GM19467 (cell line): ENCODE results near the gene DUSP9.

Experiments used
- ATAC-seq: cut with Tn5 transposase; IDR thresholded peaks from one replicate; pipeline ENCODE4 v1.9.1; 2021; ENCODE audit warnings: mild to moderate bottlenecking, moderate library complexity; ENCODE audit not compliant: unreplicated experiment

DUSP9 gene

DNA sequence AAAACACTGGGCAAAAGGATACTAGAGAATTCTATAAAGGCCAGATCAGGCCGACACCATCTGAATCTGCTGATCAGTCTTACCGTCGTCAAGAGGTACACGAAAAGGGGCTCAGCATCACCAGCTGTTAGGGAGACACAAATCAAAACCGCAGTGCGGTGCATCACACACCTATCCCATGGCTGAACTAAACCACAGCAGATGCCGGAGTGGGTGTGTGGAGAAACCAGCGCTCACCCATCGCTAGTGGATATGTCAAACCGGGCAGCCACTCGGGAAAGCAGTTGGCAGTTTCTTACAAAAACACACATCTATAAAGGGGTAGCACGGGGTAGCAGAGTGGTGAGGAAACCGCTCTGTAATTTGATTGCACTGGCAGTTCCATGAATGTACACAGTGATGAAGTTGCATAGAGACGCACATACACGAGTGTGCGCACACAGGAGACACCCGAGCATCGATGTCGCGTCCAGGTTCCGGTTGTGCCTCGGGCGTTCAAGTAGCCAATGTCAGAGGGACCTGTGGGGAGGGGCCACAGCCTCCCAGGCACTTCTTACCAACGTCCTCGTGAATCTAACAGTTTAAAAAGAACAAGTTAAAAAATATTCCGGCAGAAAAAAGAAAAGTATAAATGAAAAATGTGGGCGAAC is 24.9 kb upstream of the DUSP9 start:
- no peak for ATAC-seq

DNA sequence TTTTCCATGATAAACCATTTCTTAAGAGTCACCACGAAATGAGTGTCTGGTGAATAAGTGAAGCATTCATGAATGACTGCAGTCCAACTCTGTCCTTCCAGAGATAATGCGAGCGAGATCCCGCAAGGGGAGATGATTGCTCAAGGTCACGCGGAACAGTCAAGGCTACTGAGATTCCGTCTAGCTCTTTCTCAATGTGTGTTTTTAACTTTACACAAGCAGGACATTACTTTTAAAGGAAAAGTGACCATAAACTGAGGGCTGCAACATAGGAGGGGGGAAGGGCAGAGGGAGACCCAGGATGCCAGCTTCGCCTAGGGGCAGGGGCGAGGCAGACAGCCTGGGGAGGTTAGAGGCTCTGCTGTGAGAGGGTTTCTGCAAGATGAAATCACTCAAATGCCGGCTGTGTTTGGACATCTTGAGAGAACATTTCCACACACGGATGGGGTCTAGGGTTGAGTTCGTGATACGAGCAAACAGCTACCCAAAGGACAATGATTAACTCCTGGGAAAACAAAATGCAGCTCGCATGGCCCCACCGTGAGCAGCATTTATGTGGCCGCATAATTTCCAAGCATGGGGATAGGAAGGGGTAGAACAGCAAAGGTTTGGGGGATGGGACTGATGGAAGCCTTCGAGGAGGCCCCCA is 24.2 kb upstream of the DUSP9 start:
- ATAC-seq: no peak

DNA sequence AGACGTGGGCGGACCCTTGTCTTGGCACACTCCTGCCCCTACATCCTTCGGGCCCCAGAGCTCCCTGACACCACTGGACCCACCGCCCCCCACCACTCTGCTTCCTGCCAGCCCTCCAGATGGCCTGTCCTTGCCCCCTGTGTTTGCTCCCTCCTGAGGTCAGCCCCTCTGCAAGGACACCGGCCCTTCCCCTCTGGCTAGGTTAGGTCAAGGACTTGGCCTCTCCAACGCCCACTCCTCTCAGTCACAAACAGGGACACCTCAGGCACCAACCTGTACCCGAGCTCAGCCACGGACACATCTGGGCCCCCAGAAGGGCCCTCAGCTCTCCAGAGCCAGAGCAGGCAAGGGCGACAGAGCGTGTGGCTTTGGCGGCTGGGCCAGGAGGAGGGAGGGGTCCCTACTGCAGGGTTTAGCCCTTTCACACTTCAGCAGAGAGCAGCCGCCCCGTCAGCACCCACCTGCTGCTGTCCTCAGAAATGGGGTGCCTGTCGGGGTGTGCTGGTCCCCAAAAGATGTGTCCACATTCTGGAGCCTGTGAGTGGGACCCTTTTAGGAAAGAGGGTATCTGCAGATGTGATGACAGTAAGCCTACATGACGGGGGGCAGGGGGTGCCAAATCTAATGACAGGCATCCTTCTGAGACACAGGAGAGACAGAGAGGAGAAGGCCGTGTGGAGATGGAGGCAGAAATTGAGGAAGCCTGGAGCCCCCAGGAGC is 23.5 kb upstream of the DUSP9 start:
- no peak for ATAC-seq

DNA sequence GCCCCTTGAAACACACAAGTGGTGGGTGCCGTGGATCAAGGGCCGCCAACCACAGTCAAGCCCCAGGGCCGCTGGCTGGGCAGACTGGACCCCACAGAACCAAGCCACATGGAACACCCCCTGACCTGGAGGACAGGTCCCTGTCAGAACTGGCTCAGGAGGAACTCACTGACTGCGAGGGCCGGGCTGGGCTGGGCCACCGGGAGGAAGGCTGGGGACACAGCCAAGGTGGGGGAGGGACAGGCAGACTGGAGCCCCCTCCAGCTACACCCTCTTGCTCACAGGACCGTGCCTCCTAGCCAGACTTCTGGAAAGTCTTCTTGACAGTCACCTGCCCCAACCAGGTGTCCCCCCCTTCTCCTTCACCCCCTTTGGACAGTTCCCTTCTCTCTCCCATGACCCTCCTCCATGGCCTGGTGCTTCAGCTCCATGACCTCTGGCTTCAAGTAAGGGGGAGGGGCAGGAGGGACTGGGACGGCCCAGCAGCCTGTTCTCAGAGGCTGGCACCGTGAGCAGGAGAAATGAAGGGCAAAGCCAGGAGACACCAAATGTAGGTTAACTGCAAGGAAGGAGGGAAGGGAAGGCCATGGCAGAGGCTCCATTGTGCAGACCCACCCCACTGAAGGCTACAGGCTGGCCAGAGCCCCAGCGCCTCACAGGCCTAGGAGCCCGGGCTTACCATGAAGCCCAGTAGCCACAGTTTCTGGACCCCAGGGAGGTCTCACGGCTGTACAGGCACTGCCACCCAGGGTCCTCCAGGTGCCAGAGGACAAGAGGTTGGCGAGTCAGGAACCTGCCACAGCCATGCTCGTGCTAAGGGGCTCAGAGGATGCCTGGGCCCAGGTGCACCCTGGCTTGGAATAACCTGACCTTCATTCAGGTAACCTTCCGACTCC is 22.6 kb upstream of the DUSP9 start:
- no peak for ATAC-seq

DNA sequence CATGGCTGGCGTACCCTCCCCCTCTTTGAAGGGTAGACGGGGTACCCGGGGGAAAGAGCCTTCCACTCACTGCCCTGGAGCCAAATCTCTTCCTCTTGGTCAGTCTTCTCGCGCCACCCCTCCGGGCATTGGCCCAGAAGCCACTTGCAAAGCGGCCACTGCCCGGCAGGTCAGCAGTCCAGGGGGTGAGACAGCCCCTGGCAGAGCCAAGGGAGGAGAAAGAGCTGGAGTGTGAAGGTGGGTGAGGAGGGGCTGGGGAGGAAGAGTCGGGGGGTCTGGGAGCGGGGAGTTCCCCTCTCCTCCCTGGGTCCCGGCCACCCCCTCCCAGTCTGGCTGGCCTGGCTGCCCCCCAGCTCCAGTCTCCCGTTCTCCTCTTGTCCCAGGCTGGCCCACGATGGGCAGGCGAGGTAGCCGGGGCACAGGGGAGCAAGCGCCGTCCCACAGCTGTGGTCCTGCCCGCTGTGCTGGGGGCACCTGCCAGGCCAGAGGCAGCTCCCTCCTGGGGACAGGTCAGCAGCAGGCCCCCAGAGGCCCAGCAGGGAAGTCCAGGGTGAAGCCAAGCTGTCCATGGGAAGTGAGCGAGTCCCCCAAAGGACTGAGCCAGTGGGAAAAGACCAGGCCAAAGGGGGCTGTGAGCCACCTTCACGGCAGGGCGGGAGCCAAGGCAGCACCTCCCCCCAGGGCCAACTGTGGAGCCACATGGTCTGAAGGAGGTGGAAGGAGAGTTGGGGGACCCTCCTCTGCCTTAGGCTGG is 21.6 kb upstream of the DUSP9 start:
- no peak for ATAC-seq

DNA sequence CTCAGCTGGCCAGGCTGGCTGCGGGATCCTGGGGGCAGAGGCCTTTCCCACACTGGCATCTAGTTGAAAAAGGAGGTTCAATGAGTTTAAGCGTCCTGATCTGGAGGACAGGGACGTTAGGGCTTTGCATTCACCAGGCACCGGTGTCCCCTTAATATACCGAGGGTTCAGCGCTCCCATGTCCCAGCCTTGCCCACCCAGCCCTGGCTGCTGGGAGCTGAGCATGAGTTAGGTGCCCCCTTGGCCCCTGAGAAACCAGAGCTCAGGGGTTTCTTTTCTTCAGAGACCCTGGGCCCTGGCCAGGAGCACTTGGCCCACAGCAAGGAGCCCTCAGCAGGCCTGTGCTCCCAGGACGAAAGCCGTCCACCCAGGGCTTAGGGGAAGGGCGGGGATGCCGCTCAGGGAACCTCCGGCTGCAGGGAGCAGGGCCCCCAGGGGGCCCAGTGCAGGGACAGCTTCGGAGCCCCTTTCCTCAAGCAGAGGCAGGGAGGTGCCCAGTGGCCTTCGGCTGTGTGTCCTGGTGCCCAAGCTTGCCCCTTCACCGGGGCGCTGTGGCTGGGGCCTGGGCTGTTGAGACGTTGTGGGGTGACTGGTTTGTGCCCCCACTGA is 20.9 kb upstream of the DUSP9 start:
- ATAC-seq: no peak

DNA sequence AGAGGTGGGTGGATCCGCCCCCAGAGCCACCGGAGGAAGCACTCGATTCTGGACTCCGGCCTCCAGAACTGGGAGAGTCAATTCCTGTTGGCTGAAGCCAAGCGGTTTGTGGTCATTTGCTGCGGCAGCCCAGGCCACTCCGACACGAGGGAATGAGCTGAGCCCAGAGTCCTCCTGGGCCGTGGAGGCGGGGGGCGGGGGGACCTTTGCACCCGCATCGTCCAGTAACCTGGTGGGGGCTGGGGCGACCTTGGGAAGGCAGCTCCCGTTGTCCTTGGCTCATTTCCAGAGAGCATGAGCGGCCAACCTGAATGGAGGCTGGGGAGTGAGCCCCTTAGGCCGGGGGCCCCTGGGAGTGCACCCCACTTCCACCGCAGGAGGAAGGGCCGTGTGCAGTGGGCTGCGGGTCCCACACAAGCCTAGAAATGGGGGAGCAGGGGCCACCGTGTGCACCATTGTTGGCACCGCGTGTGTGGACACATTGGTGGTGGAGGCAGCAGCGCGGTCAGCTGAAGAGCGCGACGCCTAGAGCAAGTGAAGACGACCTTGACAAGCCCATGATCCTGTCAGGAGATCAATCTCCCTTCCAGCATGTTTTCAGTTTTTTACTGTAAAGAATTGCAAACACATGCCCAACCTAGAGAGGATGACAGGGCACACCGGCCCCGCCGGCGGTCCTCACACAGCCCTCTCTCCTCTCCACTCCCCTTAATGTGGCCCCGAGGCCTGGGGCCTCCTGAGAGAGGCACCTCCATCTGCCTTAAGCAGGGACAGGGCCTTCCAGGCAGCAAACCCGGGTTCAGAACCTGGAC is 19.9 kb upstream of the DUSP9 start:
- ATAC-seq: no peak

DNA sequence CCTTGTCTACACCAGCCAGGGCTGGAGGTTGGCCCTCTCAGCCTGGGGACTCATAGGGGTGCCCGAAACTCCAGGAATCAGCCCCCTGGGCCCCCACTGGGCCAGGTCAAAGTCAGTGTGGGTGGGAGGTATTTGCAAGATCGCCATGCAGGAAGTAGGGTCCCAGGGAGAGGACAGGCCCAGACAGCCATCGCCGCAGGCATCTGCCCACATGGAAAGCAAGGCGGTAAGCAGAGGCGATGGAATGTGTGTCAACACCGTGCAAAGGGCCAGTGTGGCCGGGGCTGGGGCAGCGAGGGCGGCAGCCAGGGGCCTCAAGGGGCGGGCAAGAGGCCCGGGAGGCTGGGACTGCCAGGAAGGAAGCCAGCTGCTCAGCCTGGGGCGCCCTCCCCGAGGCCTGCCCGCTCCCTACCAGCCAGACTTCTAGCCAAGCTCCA is 19.3 kb upstream of the DUSP9 start:
- no peak for ATAC-seq

DNA sequence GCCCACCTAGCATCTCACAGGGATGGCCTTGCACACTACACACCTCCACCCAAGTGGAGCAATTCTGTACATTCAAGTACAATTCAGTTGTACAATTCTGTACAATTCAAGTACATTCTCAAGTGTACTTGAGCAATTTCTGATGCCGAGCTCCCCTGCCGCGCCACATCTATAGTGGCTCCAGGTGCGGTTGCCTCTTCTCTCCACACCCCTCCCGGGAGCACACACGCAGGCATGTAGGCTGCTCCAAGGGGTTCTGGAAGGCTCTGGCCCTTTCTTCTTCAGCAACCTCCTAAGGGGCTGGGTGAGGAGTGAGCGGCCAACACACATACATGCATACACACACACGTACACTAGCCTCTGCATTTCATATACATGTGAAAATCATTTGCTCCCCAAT is 18.9 kb upstream of the DUSP9 start:
- ATAC-seq: no peak

DNA sequence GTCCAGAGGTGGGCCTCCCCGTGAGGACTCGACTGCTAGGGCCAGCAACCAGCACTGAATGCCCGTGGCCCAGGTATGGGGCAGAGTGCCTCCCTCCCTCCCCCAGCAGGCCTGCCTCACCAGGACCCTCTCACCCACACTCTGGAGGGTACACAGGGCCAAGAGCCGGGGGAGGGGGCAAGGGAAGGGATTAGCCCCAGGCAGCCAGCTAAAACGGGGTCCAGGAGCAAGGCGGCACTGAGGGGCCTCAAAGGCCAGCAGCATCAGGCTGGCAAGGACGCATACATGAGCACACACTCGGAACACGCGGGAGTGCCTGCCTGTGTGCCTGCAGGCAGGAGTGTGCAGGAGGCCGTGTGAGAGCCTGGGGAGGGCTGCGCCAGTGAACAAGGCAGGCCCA is 18.3 kb upstream of the DUSP9 start:
- ATAC-seq: no peak

DNA sequence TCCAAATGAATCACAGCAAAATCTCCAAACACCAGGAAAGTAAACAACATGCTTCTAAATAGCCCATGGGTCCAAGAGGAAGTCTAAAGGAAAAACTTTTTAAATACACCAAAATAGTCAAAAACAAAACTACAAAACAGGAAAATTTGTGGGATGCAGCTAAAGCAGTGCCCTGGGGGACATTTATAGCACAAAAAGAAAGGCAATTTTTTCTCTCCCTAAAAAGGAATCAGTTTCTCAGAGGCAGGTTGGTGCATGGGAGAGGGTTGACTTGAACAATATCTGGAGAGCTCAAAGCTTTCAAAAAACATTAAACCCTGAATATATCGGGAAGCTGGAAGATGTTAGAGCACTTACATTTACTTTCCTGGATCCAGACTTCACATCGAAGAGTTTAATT is 15.7 kb upstream of the DUSP9 start:
- ATAC-seq: no peak

DNA sequence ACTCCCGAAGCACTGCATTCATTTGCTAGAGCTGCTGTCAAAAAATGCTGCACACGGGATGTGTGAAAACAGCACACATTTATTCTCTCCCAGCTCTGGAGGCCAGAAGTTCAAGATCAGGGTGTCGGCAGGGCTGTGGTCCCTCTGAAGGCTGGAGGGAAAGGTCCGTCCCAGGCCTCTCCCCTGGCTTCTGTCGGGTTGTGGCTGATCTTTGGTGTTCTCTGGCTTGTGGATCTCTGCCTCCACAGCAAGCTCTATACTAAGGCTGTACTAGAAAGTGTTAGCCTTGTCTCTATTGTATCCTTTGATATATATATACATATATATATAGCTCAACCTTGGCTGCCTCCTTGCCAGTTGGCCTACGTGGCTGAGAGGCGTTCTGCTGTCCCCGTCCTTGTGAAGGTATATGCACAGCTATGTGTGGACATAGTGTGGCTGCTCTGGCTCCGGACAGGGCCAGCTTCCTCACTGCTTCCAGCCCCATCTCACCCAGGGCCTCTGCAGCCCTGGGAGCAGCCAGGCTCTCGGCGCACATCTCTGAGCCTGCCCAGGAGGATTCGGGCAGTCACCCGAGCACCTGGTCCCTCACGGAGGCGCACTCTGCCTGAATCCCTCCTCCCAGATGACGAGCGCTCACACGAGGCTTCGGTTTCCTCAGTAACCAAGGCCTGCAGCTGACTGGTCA is 15.0 kb upstream of the DUSP9 start:
- ATAC-seq: no peak

DNA sequence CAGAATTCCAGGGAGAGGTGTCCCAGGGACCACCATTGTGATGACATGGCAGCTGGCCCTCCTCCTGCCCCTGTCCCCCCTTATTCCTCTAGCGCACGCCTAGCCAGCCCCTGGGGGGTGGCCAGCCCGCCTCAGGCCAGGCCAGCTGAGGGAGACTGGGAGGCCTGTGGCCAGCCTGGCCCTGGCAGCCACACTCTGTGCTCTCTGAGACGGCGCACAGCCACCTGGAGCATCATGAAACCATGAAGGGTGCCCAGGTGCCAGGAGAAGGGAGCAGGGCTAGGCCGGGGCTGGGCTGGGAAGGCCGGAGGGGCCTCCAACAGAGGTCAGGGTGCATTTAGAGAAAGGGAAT is 14.4 kb upstream of the DUSP9 start:
- ATAC-seq: no peak

DNA sequence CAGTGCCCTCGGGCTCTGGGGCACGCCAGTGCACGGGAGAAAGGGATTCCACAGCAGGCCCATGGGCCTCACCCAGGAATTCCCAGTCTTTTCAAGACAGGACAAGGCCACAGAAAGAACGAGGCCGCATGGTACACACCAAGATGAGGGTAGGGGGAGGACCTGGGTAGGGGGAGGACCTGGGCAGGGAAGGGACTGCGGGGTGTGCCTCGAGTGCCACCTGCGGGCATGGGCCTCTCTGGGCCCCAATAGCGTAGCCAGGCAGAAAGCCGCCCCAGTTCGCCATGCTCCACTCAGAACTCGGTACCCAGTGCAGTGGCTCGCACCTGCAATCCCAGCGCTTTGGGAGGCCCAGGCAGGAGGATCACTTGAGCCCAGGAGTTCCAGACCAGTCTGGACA is 14.0 kb upstream of the DUSP9 start:
- ATAC-seq: no peak

DNA sequence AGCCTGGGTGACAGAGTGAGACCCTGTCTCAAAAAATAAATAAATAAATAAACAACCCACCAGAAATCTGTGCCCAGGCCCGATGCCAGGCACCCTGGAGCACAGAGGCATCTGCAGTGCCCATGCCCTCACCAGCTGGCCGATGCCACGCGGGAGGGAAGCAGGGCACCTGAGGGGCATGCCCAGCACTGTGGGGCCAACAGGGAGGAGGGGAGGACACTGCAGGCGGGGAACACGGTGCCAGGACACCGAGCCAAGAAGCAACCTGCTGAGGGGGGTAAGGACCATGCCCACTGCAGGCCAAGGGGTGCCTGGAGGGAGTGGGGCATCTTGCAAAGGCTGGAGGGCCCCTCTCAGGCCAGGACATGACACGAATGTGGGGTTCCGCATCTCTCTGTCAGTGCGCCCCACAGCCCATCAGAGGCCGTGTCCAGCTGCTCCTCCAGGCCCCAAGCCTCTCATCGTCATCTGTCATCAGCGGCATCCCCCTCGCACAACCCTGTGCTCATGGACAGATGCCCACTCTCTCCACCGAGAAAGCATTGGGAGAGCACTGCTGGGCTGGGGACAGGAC is 13.3 kb upstream of the DUSP9 start:
- ATAC-seq: no peak

DNA sequence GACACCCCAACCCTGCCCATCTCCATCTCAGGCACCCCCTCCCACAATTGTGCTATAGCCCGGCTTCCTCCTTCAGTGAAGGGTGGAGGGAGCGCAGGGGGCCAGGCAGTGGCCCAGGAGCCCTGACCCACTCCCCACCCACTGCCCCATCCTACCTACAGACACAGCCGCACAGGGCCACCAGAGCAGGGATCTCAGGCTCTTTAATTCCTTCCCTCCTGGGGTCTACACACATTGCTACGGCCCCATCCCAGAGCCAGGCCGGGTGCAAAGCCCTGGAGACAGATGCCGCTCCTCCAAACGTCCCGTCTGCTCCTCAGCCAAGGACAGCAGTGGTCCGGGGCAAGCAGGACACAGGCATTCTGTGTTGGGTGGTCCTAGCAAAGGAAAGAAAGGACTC is 12.8 kb upstream of the DUSP9 start:
- no peak for ATAC-seq

DNA sequence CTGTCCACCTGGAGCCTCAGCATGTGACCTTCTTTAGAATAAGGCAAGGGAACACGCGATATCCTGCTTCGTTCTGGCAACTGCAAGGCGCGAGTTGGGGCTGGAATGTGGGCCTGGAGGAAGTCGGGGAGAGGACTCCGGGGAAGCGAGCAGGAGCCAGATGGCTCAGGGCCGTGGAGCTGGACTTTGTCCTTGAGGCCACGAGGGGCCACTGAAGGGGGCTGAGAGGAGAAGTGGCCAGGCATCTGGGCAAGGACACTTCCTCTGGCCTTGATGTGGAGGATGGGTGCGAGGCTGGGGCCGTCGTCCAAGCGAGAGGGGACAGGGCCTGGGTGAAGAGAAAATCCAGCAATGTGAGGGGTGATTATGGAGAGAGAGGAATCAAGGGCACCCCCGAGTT is 12.2 kb upstream of the DUSP9 start:
- ATAC-seq: no peak

DNA sequence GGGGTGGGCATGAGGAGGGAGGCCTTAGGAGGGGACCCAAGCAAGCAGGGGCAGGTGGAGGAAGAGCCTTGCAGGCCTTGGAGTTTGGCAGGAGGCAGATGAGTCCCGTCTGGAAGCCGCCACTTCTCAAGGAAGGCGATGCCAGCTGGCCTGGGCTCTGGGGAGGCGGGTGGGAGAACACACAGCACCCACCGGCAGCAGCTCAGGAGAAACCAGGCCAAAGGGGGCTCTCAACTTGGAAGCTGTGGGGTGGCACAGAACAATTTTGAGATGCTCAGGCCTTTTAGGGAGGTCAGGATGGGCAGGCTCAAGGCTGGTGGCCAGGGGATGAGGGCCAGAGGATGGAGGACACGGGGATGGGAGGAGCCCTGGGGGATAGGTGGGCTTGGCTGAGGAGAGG is 11.6 kb upstream of the DUSP9 start:
- ATAC-seq: no peak
